GM06990 (cell line): ENCODE measurements around the gene DAB2.

Source experiments
- DNase-seq: peaks from one replicate; pipeline ENCODE4 v3.0.0-alpha.2; 2011; ENCODE audit not compliant: insufficient read length; ENCODE audit errors: extremely low read depth
- H3K27me3 ChIP-seq: replicated peaks from 2 replicates; pipeline ENCODE4 v1.6.0; 2011; ENCODE audit warnings: low read length; ENCODE audit not compliant: control insufficient read depth, insufficient read depth
- H3K36me3 ChIP-seq: 2 replicates; pipeline ENCODE4 v1.5.1; 2011; ENCODE audit warnings: low read length; ENCODE audit not compliant: control insufficient read depth, insufficient read depth
- H3K4me3 ChIP-seq: replicated peaks from 2 replicates; pipeline ENCODE4 v1.5.1; 2011; ENCODE audit warnings: low read depth, mild to moderate bottlenecking, control low read depth, low read length
- CTCF ChIP-seq: IDR thresholded peaks from 2 replicates; pipeline ENCODE4 v1.5.1; 2011; ENCODE audit warnings: low read length, control low read depth, mild to moderate bottlenecking, inconsistent platforms; ENCODE audit not compliant: insufficient read depth, poor library complexity, severe bottlenecking

DAB2 gene

GRCh38 chr5:39376293-39376714 lies 48.5 kb downstream of the DAB2 start:
- no peak overlapping the region for H3K4me3 ChIP-seq
- no peaks in the 10 kb centered on the region; the same call in 1 of the 2 replicates for H3K27me3 ChIP-seq
- DNase-seq, result peak; percentile 15
- no peaks in the 10 kb centered on the region for H3K36me3 ChIP-seq
- TF ChIP-seq CTCF, result peak; percentile 77

GRCh38 chr5:39373791-39374190 lies 51.0 kb downstream of the DAB2 start:
- no peak overlapping the region for H3K4me3 ChIP-seq
- no peak for TF ChIP-seq CTCF
- H3K36me3 ChIP-seq, result no peaks in the 10 kb centered on the region
- H3K27me3 ChIP-seq, result no peaks in the 10 kb centered on the region; the same call in 1 of the 2 replicates
- DNase-seq, result no peak

- Histone ChIP-seq H3K27me3 (no peaks in the 10 kb centered on the region; the same call in 1 of the 2 replicates), H3K4me3 (no peak overlapping the region), H3K36me3 (no peaks in the 10 kb centered on the region)
- no peak for DNase-seq
- TF ChIP-seq CTCF, result no peak
Measured at GRCh38 chr5:39371367-39371635, 53.5 kb downstream of the DAB2 start.

- H3K36me3 ChIP-seq, result no peaks in the 10 kb centered on the region
- DNase-seq, result no peak
- TF ChIP-seq CTCF, result no peak
- no peak overlapping the region for H3K4me3 ChIP-seq
- H3K27me3 ChIP-seq, result no peaks in the 10 kb centered on the region; the same call in 1 of the 2 replicates
Measured at GRCh38 chr5:39370555-39371366, 54.0 kb downstream of the DAB2 start.

- H3K27me3 ChIP-seq, result no peaks in the 10 kb centered on the region; the same call in 1 of the 2 replicates
- TF ChIP-seq CTCF, result no peak
- no peak overlapping the region for H3K4me3 ChIP-seq
- no peaks in the 10 kb centered on the region for H3K36me3 ChIP-seq
- DNase-seq, result no peak
Measured at GRCh38 chr5:39369123-39369815, 55.5 kb downstream of the DAB2 start.
